HG03521 (cell line): Measurements from ENCODE around the gene LBP.
"Not testable (repeated sequence)": the region's sequence is repeated elsewhere in the genome, so short reads cannot be mapped to it uniquely, and the experiment has no call there.

Experiments
- ATAC-seq: cut with Tn5 transposase; IDR thresholded peaks from one replicate; pipeline ENCODE4 v1.9.1; 2021; ENCODE audit warnings: mild to moderate bottlenecking, moderate library complexity; ENCODE audit not compliant: unreplicated experiment

The LBP gene

GRCh38 chr20:38392356-38392755, 46.1 kb downstream of the LBP start:
- no peak for ATAC-seq

GRCh38 chr20:38393259-38393658, 47.0 kb downstream of the LBP start:
- ATAC-seq, result no peak

GRCh38 chr20:38395165-38395564, 48.9 kb downstream of the LBP start:
- ATAC-seq, result no peak

- not testable (repeated sequence) for ATAC-seq
These were observed 49.6 kb downstream of the LBP start for GRCh38 chr20:38395751-38396395.

- no peak for ATAC-seq
These were observed 55.8 kb downstream of the LBP start for GRCh38 chr20:38402089-38402488.

GRCh38 chr20:38402816-38403215, 56.5 kb downstream of the LBP start:
- no peak for ATAC-seq

- no peak for ATAC-seq
These were observed 57.7 kb downstream of the LBP start for GRCh38 chr20:38404016-38404415.

GRCh38 chr20:38405132-38405531, 58.9 kb downstream of the LBP start:
- ATAC-seq, result no peak

- ATAC-seq, result no peak
These were observed 60.2 kb downstream of the LBP start for GRCh38 chr20:38406476-38406875.

- no peak for ATAC-seq
These were observed 61.0 kb downstream of the LBP start for GRCh38 chr20:38407321-38407720.

GRCh38 chr20:38407822-38408221, 61.5 kb downstream of the LBP start:
- not testable (repeated sequence) for ATAC-seq

GRCh38 chr20:38412877-38413577, 66.7 kb downstream of the LBP start:
- ATAC-seq, result no peak

GRCh38 chr20:38414769-38415450, 68.6 kb downstream of the LBP start:
- ATAC-seq, result no peak

GRCh38 chr20:38418509-38419204, 72.4 kb downstream of the LBP start:
- no peak for ATAC-seq

GRCh38 chr20:38420388-38421085, 74.3 kb downstream of the LBP start:
- no peak for ATAC-seq

- ATAC-seq, result no peak
These were observed 75.6 kb downstream of the LBP start for GRCh38 chr20:38421915-38422314.

- no peak for ATAC-seq
These were observed 77.3 kb downstream of the LBP start for GRCh38 chr20:38423541-38423940.

GRCh38 chr20:38424401-38424800, 78.1 kb downstream of the LBP start:
- ATAC-seq, result no peak

- no peak for ATAC-seq
These were observed 80.0 kb downstream of the LBP start for GRCh38 chr20:38426006-38426897.
